Measurements from ENCODE around the gene BCAS3.
A peak's percentile ranks its signal among the peaks of the same experiment; 100 is the strongest.
"Not testable (repeated sequence)": the region's sequence is repeated elsewhere in the genome, so short reads cannot be mapped to it uniquely, and the experiment has no call there.

Gene BCAS3

DNA sequence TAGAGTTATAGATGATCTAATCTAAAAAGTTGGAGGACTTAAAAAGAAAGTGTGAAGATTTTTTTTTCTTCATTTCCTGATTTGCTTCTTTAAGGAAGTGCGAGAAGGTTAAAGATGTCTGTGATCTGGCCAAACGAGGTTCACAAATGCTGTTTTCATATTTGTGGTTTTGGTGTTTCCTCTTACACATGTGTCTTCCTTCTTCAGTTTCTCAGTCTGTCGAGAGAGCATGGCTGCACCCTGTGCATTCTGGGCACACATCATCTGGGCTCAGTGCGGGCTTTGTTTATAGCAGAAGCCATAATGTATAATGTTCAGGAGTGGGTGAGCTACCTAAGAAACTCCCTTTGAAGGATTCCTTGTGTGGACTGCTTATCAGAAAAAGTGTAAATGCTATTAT, 461.6 kb downstream of the BCAS3 start:
- no peak for DNase-seq

DNA sequence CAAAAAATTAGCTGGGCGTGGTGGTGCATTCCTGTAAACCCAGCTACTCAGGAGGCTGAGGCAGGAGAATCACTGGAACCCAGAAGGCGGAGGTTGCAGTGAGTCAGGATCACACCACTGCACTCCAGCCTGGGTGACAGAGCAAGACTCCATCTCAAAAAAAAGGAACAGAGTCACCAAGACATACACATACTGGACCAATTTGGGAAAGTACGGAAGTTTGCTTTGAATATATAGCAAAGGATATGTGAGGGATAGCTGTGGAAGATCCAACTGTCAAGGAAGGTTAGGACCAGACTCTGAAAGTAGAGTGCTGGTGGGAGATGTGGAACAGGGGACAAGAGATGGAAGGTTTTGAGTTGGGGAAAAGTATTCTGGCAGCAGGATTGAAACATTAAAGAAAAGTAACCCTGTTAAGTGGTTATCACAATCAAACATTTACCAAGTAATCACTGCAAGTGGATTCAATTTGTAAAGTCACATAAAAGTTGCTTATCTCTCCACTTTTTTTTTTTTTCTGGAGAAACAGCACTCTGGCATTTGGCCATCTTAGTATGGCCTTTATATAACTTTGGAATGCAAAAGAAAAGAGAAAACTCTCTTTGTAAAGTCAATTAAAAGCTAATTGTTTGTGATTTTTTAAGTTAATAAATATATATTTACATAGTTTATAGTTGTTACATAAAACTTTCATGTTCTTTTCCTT, 462.6 kb downstream of the BCAS3 start:
- no peak for DNase-seq

DNA sequence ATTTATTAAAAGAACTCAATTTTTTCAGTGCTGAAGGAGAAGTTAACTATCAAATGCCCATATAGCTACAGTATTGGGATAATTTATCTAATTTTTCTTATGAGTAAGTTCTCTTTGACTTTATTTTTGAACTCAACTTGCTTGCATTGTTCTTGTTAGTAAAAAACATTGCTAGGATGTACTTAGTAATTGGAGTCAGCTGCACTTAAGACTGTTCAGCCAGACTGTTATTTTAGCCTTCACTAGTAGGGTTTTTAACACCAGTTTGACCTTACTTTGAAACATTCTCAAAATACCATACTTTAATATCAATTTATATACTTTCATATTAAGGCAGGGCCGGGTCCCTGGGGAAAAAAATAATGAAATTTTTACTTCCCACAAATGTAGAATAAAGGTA, 465.4 kb downstream of the BCAS3 start:
- no peak for DNase-seq

DNA sequence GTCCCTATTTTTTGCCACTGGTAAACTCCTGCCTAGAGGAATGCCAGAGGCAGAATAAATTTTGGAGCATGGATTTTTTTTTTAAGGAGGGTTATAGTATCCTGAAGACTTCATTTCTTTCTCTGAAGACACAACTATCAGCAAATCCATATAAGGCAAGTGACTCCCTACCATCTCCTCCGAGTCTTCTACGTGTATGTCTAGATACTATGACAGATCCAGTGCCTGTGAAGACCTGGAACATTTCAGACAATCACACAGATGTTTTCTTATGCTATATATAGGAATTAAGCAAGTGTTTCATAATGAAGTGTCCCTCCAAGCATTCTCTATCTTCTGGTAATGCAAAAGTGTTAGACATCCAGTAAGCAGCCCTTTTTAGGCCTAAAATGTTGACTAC, 466.5 kb downstream of the BCAS3 start:
- no peak for DNase-seq

DNA sequence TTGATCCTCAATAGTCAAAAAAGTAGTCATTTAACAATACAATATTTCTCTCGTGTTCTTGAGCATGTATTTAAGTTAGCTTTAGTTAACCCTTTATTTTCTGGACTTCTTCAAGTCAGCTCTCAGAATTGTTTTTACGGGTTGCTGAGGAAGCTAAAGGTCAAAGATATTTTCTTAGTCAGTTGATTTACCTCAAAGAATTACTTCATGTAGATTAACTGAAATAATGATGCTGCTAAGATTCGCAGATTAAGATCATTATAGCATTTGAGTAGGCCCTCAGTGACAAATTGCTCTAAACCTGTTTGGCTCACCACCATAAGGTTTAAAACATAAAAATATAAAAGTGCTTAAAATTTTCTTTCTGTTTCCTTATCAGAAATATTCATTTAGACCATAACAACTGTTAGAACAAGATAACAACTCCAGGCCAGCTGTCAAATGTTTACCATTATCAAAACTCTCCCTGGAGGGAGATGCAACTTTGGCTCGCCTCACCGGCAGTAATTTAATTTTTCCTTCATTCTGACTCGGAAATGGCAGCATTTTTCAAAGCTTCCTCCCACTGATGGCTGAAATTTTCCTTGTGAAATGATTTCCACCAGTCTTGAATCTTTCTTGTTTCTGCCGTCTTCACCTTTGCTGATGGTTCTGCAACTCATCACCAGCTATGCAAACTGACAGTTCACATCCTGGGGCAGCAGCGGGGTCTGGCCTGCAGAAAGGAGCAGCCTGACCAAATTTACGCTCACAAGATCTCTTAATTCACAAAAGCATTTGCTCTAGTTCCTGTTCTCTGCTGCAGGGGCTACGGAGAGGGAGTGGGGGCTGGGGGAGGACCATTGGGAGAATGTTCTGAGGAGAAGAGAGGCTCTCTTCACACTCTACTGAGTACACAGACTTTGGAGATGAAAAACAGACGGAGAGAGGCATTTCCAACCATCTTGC, 467.2 kb downstream of the BCAS3 start:
- no peak for DNase-seq

DNA sequence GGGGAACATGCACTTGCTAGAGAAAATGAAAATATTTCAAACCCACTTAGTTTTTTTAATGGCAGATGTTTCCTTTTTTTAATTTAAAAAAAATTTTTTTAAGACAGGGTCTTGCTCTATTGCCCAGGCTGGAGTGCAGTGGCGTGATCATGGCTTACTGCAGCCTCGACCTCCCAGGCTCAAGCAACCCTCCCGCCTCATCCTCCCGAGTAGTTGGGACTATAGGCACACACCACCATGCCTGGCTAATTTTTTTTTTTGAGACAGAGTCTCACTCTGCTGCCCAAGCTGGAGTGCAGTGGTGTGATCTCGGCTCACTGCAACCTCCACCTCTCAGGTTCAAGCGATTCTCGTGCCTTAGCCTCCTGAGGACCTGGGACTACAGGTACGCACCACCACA, 469.2 kb downstream of the BCAS3 start:
- DNase-seq: not testable (repeated sequence)

DNA sequence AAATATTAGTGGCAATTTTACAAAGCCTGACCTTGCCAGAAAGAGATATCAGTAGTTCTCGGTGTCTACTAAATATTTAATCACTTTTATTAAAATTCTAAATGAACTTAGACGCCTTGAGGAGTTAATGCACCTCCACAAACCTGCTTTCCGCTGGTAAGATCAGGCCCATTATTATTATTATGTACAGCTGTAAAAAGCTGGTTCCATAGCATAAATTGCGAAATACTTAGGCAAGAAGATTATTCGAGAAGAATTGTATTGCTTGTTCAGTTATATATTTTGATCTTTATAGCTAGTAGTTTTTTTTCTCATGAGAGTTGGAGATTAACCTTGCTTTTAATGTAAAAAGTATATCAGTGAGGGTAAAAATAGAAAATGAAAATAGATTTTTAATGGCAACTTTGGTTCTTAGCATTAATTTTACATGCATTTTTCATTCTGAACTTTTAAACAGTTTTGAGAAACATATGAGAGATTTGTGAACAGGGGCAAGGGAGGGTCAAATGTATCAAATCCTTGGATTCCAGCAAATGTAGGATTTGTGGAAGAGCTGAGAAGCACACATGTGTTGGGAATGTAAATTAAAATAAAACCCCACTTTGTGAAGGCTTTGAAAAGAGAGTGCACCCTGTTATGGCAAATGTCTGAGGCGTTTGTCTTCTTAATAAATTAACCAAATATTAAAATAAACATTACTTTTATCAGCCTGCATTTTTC, 471.6 kb downstream of the BCAS3 start:
- no peak for DNase-seq

DNA sequence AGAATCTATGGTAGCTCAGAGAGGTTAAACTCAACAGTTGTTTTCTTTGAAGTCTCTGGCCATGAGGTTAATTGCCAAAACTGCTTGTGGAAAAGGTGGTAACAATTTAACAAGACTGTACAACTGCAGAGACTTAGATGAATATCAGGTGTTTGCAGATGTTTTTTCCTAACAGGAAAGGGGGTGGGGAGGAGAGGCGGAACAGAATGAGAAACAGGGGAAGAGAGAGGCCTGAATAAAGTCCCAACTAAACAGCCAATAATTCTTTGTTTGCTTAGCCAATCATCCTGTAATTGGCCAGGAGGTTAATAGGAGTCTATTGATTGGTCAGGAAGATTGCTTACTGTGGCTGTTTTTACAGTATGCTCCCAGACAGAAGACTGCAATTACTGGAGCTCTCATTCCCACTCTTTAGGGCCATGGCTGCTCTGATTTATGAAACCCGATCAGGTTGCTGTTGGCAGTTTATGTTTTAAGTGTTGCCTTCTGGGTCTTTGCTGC, 472.3 kb downstream of the BCAS3 start:
- peak; percentile 51 for DNase-seq

DNA sequence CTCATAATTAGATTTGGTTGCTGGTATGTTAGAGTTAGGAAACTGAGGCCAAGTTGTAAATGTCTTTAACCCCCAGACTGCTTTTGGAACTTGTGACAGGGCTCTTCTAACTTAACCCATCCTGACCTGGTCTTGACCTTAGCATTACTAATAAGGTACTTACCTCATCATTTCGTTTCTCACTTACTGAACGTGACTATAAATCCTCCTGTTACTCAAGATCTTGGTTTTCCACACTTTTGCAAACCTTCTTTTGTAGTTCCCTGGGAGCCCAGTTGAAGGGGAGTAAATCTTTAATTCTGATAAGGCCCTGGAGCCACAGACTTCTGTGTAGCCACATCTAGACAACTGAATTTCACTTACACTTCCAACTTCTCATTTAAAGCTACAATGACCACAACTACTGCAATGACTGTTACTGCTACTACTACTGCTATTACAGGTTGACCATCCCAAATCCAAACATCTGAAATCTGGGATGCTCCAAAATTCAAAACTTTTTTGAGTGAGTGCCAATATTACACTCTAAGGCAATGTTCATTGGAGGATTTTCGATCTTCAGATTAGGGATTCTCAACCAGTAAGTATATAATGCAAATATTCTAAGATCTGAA, 473.1 kb downstream of the BCAS3 start:
- DNase-seq: no peak

DNA sequence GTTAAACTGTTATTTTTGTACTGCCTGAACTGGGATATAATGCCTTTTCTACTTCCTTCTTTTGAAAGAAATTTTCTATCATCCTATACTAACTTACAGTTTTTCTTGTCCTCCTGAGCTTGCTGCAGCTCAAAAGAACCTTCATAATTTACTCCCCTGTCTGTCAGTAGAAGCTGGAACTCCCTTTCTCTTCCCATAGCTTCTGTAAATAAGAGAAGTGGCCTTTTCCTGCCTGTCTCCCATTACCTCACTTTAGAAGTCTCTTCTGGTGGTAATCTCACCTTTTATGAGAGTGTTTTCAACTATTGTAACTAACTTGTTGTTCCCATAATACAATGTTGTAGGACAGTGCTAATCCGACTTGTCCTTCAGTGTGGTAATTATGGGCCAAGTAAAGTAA, 475.2 kb downstream of the BCAS3 start:
- peak; percentile 40 for DNase-seq

DNA sequence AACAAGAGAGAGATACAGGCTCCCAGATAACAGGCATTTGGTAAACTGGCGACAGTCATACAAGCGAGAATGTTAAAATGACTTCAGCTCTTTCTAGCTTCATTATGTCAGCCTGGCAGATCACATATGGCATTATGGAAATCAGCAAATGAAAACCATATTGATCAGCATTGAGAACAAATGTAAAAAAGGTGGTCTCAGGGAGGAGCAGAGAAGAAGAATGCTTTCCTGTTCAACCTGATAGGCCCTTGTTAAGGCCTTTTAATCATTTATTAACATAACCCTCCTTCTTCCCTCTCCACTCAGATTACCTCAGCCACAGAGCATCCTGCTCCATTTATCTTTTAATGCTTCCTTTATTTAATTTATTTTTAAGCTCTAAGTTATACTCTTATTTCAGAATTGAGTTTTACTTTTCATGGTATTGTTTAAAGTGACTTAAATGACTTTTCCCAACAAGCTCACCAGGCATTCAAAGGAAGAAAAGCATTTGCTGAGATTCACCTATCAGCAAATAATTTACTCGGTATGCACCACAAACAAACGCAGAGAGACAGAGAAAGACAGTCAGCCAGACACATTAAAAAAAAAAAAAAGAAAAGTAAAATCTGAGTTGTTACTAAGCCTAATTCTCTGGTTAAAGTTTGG, 478.1 kb downstream of the BCAS3 start:
- DNase-seq: peak; percentile 18

DNA sequence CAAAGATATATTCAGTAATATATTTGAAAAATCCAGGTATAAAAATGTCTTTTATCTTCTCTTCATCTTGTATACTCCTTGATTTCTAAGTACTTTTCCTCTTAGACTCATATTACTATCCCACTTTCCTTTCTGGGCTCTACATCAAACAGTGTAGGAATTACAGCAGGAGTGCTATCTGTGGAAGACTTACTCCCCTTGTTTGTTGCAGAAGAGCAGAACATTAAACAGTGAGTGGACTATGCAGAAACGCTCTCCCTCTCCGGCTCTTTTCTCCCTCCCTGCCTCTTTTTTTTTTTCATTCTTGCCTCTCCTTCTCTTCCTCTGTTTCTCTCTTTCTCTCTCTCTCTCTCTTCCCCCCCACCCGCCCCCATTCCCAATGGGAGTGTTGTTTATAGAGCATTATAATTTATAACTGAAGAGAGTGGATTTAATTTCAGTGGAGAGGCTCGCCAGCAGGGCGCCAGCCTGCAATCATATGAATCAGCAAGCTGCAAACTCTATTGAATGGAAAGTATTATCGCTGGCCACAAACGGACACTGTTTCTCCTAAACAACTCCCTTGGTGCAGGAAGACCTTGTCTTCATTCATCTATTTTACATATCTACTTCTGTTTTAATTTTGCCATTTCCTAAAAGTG, 479.7 kb downstream of the BCAS3 start:
- peak; percentile 31 for DNase-seq

DNA sequence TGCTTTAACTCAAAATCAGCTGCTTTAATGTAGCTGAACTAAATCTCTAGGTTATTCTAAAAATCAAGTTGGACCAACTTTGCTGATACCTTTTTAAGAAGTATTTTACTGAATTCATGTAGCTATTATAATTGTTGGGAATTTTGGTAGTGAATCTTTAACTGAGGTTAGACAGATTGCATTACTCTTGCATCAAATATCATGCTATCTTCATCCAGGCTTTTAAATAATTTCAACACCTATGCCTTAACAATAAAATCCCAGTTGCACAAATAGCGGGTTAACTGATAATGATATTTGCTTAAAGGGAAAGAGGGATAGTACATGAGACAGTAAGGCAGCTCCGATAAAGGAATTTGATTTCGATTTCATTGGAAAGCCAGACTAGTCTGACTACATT, 480.7 kb downstream of the BCAS3 start:
- DNase-seq: no peak

DNA sequence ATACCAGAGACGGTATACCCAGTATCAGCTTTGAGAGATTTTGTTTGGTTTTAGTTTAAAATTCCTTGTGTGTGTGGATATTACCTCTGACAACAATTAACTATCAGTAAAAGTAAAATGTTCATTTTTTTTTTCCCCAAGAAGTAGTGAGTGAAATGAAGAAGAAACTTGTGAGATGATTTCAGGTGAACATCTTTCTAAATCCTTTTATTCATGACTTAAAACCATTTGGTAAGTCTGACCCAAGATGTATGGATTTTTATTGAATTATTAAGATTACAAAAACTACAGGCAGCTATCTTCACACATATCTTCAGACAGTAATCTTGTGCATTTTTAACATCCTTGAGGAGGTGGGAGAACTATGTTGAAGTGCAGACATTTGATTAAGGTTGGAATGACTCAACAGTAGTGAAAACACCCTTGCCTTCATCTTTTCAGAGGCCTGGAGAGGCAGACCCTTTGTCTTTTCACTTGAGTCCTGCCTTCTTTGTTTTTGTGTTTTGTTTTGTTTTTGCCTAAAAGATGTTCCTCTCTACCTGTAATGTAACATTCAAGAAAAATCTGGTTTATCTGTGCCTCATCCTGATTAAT, 481.7 kb downstream of the BCAS3 start:
- DNase-seq: no peak

DNA sequence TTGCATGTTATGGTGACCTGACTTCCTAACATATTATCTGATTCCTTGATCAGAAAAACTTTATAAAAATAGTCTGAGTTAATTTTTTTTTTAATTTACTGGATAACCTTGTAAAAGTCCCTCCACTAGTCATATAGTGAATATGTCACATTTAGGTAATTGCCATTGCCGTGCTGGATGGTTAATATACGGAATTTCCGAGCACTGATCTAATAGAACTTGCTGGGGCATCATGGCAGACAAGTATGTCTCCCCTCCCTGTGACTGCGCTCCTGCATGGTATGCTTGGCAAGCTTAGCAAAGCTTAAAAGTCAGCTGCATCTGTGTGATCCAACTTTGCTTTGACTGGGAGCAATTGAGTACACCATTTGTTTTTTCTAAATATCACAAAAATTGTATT, 482.6 kb downstream of the BCAS3 start:
- DNase-seq: no peak

DNA sequence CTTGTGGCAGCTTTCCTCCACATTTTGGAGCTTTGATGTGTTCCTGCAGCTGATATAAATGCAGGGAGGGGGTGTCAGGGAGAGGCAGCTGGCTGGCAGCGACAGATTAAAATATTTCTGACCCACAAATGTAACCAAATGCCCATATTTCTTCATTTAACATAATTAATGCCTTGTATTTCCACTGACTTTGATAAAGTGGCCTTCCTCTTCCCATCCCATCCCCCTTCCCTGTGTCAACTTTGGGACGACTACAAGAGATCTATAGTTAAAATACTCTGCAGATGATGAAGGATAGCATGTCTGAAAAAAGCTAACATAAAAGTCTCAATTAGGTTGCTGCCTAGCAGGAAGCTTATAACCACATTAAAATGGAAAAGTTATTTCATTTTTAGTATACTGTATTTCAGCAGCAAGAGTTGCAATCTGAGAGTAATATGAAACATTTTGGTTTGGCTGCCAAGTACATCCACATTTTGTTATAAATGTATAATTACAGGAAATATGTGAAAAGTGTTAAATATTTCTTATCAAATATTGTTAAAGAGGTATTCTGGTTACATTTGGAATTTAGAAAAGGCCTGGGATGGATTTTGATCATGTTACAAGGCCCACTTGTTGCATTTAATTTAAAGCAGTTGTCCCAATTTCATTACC, 483.3 kb downstream of the BCAS3 start:
- no peak for DNase-seq

DNA sequence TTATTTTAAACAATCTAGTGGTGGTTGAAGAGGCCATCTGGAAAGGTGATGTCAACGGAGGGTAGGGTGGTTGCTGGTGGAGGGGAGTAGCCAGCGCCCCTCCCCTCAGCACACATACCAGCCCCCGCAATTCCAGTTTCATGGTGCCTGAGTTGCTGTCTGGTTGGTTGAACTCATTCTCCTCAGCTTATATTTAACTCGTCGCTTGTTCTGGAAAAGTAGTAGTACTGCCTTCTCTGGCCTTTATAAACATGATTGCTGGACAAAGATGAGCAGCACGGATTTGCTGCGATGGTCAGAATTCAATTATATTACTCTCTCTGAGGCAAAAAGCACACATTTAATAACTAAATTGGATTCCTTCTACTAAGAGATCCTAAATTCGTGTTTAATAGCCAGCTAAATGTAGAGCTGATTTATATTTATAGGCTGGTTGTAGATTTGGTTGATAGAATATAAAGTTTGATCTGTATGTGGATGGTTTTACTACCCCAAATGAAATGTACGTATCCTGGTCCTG, 484.0 kb downstream of the BCAS3 start:
- no peak for DNase-seq

DNA sequence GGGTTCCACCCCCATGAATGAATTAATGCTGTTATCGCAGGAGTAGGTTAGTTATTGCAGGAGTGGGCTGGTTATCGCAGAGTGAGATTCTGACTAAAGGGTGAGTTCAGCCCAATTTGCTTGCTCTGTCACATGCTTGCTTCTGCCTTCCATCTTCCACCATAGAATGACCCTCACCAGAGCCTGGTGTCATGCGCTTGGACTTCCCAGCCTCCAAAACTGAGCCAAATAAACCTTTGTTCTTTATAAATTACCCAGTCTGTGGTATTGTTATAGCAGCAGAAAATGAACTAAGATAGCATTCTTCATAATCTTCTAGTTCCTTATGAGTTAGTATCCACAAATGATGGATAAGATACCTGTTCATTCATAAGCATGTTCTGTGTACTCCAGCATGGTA, 486.9 kb downstream of the BCAS3 start:
- no peak for DNase-seq

DNA sequence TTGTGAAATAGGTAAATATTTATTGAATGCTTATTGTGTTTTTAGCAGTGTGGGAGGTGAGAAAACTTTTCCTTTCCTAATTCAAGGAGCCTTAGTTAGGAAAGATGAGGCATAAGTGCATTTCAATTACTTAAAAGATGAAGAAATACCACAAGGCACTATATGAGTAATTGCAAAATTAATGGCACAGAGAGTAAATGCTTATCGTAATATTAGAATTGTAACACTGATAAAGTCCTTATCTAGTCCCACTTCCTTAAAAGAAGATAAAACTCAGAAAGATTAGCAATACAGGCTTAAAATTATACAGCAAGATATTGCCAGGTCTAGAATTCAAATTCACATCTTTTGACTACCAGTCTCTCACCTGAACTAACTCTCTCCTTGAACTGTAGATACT, 489.4 kb downstream of the BCAS3 start:
- no peak for DNase-seq

DNA sequence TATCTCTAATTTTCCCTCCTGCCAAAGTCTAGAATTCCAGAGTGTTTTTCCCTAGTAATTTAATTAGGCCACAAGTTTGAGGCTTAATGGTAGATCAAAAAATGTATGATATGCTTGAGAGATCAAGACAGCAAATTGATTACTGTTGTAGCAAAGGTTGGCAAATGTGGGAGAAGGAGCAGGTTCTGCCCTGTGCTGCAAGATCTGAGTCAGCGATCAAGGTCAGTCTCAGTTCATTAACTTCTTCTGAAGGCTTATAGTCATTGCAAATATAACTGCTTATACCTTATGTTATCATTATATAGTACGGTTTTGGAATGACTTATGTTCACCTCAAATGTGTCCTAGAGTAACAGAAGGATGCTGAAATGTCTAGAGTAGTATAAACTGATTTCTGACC, 490.9 kb downstream of the BCAS3 start:
- no peak for DNase-seq

DNA sequence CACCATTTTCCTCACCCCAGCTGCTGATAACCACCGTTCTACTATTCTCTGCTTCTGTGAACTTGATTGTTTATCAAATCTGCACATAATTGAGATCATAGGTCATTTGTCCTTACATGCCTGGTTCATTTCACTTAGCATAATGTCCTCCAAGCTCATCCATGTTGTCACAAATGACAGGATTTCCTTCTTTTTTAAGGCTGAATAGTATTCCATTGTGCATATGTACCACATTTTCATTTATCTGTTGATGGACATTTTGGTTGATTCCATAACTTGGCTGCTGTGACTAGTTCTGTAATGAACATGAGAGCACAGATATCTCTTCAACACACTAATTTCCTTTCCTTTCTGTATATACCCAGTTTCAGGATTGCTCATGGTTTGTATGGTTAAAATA, 496.7 kb downstream of the BCAS3 start:
- no peak for DNase-seq
